GM12878 (cell line): ENCODE results near the gene CROCC. TPM values are rescaled to one million over a fixed set of nuclear protein-coding genes. Genes with fewer than 3 reads are reported as not detected.

Source experiments
- ASH2L ChIP-seq: fragments of 300-600, 200-600 bp; sonication (generic); IDR thresholded peaks from 2 replicates; pipeline ENCODE4 v1.6.1; 2017; ENCODE audit warnings: low read depth, mild to moderate bottlenecking, borderline replicate concordance
- CEBPB ChIP-seq, 2 experiments: fragments of 150-350 bp in 1 of 2; IDR thresholded peaks; 2 replicates each; pipeline ENCODE4 v1.6.1; 2012 to 2014; ENCODE audit warnings: low read depth in 2 of 2, low read length in 2 of 2, borderline replicate concordance in 1 of 2, inconsistent platforms in 1 of 2
- E2F4 ChIP-seq: IDR thresholded peaks from 2 replicates; pipeline ENCODE4 v1.6.1; 2012; ENCODE audit warnings: low read depth, low read length, improper control_type of control experiment
- FOXK2 ChIP-seq: fragments of 450-650 bp; IDR thresholded peaks from 2 replicates; pipeline ENCODE4 v1.6.1; 2017; ENCODE audit warnings: mild to moderate bottlenecking, moderate library complexity
- HSF1 ChIP-seq: fragments of 150-350 bp; IDR thresholded peaks from 2 replicates; pipeline ENCODE4 v1.6.1; 2014; ENCODE audit warnings: mild to moderate bottlenecking, low read depth, low read length
- IKZF1 ChIP-seq: fragments of 450-650 bp; conservative IDR thresholded peaks from 2 replicates; pipeline ENCODE4 v1.6.1; 2017; ENCODE audit warnings: antibody characterized with exemption, mild to moderate bottlenecking
- IKZF2 ChIP-seq, 2 experiments: fragments of 450-650 bp; IDR thresholded peaks; 2 replicates each; pipeline ENCODE4 v1.6.1; 2017; ENCODE audit warnings: mild to moderate bottlenecking in 2 of 2, moderate library complexity in 2 of 2
- KDM1A ChIP-seq: fragments of 200-600 bp; sonication (generic); IDR thresholded peaks from 2 replicates; pipeline ENCODE4 v1.6.1; 2016; ENCODE audit warnings: borderline replicate concordance
- MAX ChIP-seq: IDR thresholded peaks from 2 replicates; pipeline ENCODE4 v1.6.1; 2012; ENCODE audit warnings: low read depth, low read length, improper control_type of control experiment
- MEF2A ChIP-seq: IDR thresholded peaks from 2 replicates; pipeline ENCODE4 v1.6.1; 2011; ENCODE audit warnings: low read depth, mild to moderate bottlenecking, low read length, moderate library complexity; ENCODE audit not compliant: insufficient read depth
- MEF2B ChIP-seq: fragments of 450-650 bp; IDR thresholded peaks from 2 replicates; pipeline ENCODE4 v1.6.1; 2018; ENCODE audit warnings: mild to moderate bottlenecking, moderate library complexity; ENCODE audit not compliant: partially characterized antibody, poor library complexity, severe bottlenecking
- MYB ChIP-seq: fragments of 150-350 bp; IDR thresholded peaks from 2 replicates; pipeline ENCODE4 v1.6.1; 2014; ENCODE audit warnings: mild to moderate bottlenecking, low read depth, low read length, borderline replicate concordance
- NFYA ChIP-seq: IDR thresholded peaks from 2 replicates; pipeline ENCODE4 v1.6.1; 2011; ENCODE audit warnings: low read depth, mild to moderate bottlenecking, low read length, improper control_type of control experiment, borderline replicate concordance
- NKRF ChIP-seq: fragments of 450-650 bp; conservative IDR thresholded peaks from 2 replicates; pipeline ENCODE4 v1.6.1; 2017; ENCODE audit warnings: mild to moderate bottlenecking, moderate library complexity
- PAX8 ChIP-seq: fragments of 450-650 bp; IDR thresholded peaks from 2 replicates; pipeline ENCODE4 v1.6.1; 2017; ENCODE audit warnings: mild to moderate bottlenecking, moderate library complexity
- RBBP5 ChIP-seq: fragments of 200-600 bp; sonication (generic); conservative IDR thresholded peaks from 2 replicates; pipeline ENCODE4 v1.6.1; 2016
- RELB ChIP-seq: fragments of 450-650 bp; IDR thresholded peaks from 2 replicates; pipeline ENCODE4 v1.6.1; 2017; ENCODE audit warnings: low read depth, mild to moderate bottlenecking, moderate library complexity
- TAF1 ChIP-seq: IDR thresholded peaks from 2 replicates; pipeline ENCODE4 v1.6.1; 2011; ENCODE audit warnings: mild to moderate bottlenecking, low read depth, low read length, borderline replicate concordance
- TCF12 ChIP-seq: IDR thresholded peaks from 2 replicates; pipeline ENCODE4 v1.6.1; 2011; ENCODE audit warnings: low read depth, mild to moderate bottlenecking, low read length
- USF2 ChIP-seq: IDR thresholded peaks from 2 replicates; pipeline ENCODE4 v1.6.1; 2011; ENCODE audit warnings: low read depth, low read length, improper control_type of control experiment, borderline replicate concordance
- ZNF207 ChIP-seq: fragments of 450-650 bp; IDR thresholded peaks from 2 replicates; pipeline ENCODE4 v1.6.1; 2014; ENCODE audit warnings: antibody characterized with exemption, mild to moderate bottlenecking, borderline replicate concordance
- polyA plus RNA-seq, 11 experiments: library from polyadenylated mRNA; depleted of rRNA in 4 of 11; unstranded in 6 of 11; stranded (reverse) in 5 of 11; fragments of >200 nt; fragmentation: Nextera tagmentation in 4 of 11; fragmentation: Illumina TruSeq in 1 of 11; extraction: Ambion mirVana in 4 of 11; extraction: Trizol in 1 of 11; gene quantifications; 1 replicate in 1 of 11; 2 replicates in 10 of 11; pipeline versions ENCODE4 v1.2.1 to v1.2.3, GENCODE V29; 2011 to 2016; ENCODE audit warnings: inconsistent platforms in 2 of 11, missing spikeins in 2 of 11, low read depth in 1 of 11
- total RNA-seq, 4 experiments: library from RNA; depleted of rRNA in 3 of 4; stranded (reverse); fragments of >200 nt in 3 of 4; fragmentation: Illumina TruSeq in 1 of 4; extraction: Trizol in 1 of 4; gene quantifications; 2 replicates each; pipeline versions ENCODE4 v1.2.1 to v1.2.3, GENCODE V29; 2013 to 2021

Gene CROCC
- total and polyA plus RNA-seq, 10 of the 15 experiments (the other 5 are each of a cell fraction or from before 2014, with no cell fraction given), result 0.04 to 5.5 (median 2.3) TPM

GRCh38 chr1:17013491-17014320 is 92.0 kb downstream of the CROCC start (continued):
- TF ChIP-seq TAF1 (no peak), HSF1 (no peak), RBBP5 (no peak), MEF2B (no peak), ASH2L (no peak), MEF2A (no peak), KDM1A (no peak), MYB (no peak), IKZF2 (IDR thresholded peaks at IDR 0.05) (peak; percentile 73 to 79), ZNF207 (no peak), NFYA (no peak), FOXK2 (no peak), TCF12 (peak; percentile 65), IKZF1 (peak; percentile 60), MAX (no peak), RELB (no peak), CEBPB (IDR thresholded peaks at IDR 0.05; ENCODE audit: borderline replicate concordance in 1 of 2, low read depth in 2 of 2, low read length in 2 of 2) (no peak), NKRF (no peak), PAX8 (no peak), USF2 (no peak), E2F4 (no peak)
